ENCODE measurements around the gene LTBP2.

LTBP2 gene

DNA sequence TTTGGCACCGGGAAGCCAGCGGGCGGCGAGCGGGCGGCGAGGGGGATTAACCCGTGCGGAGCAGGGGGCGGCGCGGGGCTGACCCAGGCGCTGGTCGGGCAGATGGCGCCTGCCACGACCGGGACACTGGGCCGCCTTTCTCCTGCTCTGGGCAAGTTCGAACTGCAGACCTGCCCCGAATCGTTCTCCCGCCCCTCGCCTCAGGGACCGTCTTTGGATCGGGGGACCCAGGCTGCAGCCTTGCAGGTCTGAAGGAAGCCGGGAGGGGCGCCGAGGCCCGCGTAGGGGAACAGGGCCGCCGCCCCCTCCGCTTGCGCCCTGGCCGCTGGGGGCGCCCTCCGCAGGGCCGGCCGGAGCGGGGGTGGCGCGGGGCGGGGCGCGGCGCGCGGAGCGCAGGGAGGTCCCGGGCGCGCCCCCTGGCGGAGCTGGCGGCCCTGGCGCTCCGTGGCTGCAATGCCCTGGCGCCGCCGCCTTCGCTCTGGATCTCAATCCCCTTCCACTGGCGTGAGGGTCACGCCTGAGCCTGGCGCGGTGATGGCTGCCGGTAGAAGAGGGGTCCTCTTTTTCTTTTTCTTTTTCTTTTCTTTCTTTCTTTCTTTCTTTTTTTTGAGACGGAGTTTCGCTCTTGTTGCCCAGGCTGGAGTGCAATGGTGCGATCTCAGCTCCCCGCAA, 449 bp upstream of the LTBP2 start:
- no peak for DNase-seq (ENCODE audit: low read depth)

DNA sequence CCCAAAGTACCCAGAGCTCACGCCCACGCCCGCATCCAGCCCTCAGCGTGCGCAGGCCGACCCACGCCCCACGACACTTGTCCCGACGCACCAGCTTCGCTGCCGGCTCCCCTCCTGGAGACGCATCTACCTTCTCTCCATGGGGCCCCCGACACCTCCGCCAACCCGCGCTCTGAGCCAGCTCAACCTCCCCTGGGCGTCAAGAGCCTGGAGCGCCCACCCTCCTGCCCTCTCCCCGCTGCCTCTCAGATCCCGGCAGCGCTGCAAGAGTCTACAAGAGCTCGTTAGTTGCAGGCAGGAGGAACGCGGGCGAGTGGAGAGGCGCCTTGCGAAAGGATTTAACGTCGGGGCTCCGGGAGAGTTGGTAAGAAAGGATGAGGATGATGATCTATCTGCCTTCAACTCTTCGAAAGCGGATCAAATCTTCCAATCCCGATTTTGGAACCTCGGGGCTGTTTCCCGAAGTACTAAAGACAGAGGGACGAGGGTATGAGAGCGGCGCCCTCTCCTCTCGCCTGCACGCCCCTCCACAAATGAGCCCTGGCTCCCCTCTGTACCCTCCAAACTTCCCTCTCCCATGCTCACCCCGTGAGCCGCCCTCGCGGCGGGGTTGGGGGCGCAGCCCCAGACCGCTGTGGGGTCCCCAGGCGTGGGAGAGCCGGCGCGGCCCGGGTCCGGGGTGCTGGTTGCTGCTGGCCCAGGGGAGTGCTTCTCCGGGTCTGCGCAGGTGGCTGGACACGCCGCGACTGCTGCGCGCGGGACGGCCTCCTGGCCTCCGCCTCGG, 979 bp downstream of the LTBP2 start:
- DNase-seq (ENCODE audit: low read depth): no peak

DNA sequence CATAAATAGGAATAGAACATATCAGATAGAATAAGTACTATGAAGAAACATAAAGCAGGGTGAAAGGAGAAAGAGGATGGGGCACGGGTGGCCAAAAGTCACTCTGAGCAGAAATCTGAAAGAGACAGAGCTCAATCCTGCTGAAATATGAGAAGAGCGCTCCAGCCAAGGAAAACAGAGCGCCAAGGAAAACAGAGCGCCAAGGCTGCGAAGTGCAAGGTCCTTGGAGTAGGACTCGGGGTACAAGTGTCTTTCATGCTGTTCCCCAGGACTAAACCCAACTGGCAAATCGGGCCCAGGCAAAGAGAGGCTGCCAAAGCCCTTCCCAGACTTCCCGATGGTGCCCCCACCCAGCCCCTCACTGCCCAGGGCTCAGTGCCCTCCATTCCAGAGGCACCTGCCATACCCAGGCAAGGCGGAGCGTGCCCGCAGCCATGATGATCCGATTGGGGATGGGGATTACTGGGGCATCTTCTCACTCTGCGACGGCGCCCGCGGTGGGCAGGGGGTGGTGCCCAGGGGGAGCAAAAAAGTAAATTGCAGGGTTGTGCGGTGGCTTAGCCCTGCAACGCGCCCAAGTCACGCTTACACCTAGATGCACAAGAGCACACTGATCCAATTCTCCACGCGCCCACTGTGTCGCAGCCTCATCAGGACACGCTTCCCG, 1.7 kb downstream of the LTBP2 start:
- no peak for DNase-seq (ENCODE audit: low read depth)

DNA sequence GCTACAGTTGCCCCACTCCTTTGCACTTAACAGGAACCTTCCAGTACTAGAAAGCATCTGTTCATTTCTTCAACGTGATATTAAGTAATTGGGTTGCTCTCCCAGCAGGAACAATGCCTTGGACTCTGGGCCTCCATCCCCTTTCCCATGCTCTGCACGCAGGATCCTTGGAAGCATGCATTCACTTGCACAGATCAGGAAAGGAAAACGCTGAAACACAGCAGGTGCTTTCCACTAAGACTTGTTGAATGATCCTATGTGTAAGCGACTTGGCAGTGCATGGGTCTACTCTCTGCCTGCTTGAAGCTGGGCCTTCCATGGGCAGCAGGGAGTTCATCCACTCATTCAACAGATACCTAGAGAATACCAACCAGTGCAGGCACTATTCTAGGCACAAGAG, 2.3 kb downstream of the LTBP2 start:
- no peak for DNase-seq (ENCODE audit: low read depth)

DNA sequence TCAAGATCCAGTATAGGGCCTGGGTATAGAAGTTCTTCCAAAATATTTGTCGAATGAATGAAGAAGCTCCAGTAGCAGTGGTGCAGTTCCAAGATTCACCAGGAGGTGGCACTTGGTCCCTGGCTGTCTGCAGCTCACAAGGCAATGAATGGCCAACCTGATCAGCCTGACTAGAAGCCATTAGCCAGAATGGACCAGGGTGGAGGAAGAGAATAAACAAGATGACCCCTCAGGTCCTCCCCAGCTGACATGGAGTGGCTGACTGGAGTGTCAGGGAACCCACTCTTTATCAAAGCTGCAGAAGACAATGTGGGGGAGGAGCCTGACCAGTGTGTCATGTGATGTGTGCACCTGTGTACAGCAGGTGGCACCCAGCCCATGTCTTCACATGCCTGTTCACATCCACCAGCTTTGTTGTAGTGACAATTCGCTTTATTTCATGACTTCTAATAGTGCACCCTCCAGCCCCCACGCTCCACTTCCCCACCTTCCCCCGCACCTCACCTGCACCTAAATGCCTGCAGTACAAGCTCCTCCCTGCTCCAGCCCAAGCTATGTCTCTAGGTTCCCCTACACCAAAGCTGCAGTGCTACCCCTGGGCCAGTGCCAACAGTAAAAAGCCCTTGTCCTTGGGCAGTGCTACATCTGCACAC, 3.0 kb downstream of the LTBP2 start:
- no peak for DNase-seq (ENCODE audit: low read depth)

DNA sequence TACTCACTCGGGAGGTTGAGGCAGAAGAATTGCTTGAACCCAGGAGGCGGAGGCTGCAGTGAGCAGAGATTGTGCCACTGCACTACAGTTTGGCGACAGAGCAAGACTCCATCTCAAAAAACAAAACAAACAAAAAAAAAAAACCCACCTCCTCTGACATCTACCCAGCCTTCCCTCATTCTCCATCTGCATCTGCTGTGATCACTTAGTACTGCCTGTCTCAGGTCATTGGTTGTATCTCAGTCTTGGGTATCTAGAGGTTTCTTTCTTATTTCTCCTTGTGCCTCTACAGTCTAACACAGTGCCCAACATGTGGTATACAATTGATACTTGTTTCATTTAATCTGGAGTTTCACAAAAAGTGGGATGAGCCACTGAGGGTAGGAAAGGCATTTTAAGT, 5.3 kb downstream of the LTBP2 start:
- no peak for DNase-seq (ENCODE audit: low read depth)

DNA sequence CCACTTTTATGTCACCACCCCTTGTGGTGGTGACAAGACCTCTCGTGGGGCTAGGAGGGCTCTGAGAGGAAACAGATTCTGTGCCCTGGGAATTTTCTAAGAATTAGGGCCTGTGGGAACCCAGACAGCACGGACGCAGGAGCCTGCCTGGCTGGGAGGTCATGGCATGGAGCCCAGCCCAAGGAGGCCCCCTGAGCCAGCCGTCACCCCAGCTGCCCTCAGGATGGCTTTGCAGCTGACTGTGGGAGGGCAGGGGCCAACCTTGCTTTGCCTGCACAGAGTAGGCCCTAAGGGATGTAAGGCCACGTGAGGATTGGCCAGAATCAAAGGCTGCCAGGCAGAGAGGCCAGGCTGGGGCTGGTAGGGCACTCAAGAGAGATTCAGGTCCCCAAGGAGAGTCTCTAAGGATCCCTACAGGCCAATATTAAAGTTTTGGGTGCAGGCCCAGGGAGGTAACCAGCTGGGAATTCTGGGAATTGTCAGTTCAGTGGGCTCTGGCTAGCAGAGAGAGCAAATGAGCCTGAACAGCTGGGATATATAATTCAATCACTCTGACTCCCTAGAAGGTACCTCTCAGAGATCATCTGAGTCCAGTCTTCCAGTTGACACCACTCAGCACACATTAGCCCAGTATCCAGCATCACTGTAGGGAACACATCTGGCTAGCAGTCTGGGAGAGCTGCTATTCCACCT, 6.4 kb downstream of the LTBP2 start:
- DNase-seq (ENCODE audit: low read depth): no peak

DNA sequence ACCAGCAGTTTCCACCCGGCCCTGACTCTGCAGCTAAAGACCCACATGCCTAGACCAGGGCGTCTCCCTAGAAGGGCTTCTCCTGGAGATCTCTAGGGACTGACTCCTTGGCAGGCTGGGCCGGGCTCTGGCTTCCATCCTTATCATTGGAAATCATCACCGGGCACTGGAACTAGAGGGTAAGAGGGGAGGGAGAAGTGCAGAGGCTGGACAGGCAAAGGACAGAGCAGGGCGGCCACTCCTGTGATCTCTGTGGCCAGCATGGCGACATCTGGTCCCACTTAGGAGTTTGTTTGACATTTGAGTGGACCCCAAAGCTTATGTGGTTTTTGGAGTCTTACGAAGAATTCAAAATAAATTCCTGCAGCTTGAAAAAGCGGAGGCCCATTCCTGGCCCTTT, 7.1 kb downstream of the LTBP2 start:
- DNase-seq (ENCODE audit: low read depth): no peak

DNA sequence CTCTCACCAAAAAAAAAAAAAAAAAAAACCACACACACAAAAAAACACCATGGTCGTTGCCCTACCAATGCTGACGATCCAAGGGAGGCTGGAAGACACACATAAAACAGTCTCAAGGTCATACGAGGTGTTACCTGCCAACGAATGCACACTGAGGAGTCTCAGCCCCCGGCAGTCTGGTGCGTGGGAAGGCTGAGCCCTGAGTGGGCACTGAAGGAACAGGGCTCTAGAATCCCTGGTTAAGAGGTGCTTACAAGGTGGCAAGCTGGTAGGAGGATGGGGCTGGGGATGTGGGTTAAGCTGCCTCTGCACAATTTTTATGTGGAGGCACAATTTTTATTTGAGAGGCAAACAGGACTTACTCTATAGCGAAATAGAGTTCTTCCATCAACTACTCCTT, 7.9 kb downstream of the LTBP2 start:
- DNase-seq (ENCODE audit: low read depth): no peak

DNA sequence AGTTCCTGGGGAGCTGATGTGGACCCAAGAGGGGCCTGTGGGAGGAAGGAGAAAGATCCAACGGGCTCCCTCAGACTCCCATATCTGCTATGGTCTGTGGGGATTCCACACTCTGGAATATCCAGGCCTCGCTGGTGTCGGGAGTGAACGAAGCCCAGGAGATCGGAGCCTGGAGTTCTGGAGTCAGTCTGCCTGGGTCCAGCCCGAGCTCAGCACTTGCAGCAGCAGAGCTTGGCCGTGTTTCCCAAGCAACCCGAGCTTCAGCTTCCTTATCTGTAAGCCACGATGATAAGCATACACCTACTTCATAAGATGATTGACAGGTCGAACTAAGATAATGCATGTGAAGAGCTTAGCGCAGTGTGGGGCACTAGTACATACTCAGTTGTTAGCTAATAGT, 10.1 kb downstream of the LTBP2 start:
- no peak for DNase-seq (ENCODE audit: low read depth)

DNA sequence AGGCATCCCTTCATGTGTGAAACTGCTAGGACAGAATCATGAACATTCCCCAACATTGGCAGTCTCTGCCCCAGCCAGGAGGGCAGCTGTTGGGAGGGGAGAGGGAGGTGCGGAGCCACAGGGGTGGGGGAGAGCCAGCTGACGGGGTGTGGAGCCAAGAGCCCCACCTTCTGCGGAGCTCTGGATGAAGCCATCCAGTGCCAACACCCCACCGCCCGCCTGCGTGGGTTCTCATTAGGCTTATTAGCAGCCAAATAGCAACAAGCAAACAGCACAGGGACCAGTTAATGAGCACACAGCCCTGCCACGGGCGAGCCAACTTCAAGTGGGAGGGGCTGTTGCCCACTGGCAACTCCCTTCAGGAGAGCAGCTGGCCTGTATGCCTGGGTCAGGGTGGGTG, 12.1 kb downstream of the LTBP2 start:
- DNase-seq (ENCODE audit: low read depth): no peak

DNA sequence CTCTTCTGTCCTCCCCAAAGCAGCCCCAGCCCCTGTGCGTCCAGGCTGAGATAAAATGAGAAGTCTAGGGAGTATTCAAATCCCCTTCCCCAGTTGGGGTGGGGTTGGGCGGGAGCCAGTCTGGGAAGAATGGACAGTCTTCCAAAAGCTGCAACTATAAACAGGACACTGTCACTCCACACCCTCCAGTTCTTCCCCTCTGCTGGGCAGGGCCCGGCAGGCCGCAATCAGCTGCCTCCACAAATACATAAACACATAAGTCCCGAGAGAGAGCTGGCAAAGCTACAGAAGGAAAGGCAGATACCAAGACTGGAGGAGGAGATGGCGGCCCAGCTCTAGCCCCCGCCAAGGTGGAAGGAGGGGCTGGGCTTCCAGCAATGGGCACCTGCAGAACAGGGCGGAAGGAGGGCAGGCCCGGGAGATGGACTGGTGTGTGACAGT, 12.7 kb downstream of the LTBP2 start:
- DNase-seq (ENCODE audit: low read depth): no peak

DNA sequence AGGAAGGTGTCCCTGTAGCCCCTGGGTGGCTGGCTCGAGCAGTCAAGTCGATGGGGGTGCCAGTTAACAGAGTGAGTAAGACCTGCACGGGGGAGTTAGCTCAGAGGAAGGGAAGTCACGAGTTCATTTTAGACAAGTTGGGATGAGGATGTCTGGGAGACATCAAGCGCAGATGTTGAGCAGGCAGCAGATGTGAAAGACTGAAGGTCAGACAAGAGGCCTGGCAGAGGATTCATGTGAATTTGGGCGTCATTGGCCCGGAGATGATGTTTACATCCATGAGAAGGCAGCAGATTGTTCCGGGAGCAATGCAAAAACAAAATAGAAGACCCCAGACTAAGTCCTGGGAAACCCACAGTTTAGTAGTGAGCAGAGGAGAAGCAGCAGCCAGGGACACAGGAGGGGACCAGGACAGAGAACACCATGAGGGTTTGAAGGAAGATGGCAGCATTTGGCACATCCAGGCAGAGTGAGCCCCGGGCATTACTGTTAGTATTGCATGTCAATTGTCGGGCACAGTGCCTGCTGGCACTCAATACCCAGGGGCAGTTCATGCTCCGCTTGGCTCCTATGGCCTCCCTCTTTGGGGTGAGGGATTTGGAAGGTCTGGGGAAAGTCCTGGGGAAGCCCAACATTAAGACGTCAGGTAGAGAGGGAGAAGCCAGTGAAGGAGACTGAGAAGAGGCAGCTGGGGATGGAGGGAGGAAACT, 15.1 kb downstream of the LTBP2 start:
- no peak for DNase-seq (ENCODE audit: low read depth)

DNA sequence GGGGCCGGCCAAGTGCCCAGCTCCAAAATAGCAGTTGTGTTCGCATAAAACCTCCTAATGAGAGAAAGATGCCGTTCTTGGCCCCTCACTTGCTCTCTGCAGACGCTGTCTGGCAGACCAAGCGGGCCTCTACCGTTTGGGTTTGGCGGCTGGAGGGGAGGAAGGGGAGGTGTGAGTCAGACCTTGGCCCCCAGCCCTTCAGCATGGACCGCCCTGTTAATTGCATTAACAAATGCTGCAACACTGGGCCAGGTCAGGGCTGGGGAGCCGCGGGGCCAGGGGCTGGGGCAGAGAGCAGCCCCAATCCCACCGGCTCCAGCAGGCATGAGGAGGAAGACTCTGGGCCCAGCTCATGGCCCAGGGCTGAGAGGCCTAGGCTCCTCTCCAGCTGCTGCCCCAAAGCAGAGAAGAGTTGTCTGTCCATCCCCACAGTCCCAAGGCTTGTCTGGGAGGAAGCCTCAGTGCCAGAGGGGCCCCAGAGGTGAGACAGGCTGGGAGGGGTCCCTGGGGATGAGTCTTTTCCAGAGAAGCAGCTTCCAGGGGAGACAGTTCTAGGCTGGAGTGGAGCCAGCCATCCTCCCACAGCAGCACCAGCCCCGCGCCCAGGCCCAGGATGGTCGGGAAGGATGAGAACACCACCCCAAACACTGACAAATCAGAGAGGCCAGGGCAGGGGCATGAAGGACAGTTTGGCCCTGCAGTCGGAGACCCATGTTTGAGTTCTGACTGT, 16.9 kb downstream of the LTBP2 start:
- no peak for DNase-seq (ENCODE audit: low read depth)

DNA sequence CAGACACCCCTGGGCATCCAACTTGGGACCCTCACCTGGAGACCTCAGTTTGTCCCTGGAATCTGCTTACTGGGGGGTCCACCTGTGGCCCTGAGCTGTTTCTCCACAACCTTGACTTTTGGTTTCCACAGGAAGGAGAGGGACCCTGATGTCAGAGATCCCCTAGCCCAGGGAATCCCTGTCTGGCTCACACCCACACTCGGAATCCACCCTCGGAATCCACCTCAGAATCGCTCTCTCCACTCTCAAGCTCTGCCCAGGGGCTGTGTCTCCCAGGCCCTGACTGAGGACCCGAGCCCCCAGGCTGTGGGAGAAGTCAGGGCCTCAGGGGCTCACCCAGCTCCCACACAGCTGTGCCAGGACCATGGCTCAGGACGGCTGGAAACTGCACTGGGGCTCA, 17.4 kb downstream of the LTBP2 start:
- DNase-seq (ENCODE audit: low read depth): no peak

DNA sequence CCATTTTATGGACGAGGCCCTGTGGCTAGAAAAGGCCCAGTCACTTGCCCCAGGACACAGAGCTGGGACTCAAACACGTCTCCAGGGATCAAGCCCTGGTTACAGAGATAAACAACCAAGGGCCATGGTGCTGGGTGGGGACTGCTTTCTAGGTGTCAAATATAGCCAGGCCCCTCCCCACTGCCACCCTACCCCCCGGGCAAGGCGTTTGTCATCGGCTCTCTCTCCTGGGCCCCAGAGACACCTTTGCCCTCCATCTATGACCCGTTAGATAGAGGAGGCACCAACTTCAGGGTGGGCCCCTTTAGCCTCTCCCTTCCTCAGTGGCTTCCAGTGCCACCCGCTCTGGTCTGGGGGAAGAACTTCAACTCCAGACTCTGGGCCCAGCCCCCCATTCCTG, 18.0 kb downstream of the LTBP2 start:
- no peak for DNase-seq (ENCODE audit: low read depth)

DNA sequence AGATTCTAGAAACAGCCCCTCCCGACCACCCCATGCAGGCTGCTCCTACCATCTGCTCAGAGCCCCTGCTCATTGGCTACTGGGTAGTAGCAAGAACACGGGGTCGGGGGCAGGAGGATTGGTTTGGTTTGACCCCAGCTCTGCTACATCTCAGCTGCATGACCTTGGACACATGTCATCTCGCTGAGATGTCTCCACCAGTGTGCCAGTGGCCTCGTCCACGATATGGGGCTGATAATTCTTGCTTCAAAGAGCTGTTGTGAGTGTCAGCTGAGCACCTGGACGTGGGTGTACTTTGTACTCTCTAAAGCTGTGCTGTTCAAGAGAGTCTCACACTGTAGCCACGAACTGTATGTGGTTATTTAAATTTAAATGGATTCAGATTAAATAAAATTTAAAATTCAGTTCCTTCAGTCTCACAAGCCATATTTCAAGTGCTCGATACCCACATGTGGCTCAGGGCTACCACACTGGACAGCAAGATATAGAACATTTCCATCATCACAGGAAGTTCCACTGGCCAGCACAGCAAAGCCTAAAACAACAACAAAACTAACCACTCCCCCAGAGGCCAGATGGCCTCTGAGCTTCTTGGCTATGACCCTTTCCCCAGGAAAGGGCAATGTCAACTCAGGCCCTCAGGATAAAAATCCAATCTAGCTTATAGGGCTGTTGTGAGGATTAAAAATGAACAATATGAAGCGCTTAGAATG, 18.6 kb downstream of the LTBP2 start:
- DNase-seq (ENCODE audit: low read depth): no peak

DNA sequence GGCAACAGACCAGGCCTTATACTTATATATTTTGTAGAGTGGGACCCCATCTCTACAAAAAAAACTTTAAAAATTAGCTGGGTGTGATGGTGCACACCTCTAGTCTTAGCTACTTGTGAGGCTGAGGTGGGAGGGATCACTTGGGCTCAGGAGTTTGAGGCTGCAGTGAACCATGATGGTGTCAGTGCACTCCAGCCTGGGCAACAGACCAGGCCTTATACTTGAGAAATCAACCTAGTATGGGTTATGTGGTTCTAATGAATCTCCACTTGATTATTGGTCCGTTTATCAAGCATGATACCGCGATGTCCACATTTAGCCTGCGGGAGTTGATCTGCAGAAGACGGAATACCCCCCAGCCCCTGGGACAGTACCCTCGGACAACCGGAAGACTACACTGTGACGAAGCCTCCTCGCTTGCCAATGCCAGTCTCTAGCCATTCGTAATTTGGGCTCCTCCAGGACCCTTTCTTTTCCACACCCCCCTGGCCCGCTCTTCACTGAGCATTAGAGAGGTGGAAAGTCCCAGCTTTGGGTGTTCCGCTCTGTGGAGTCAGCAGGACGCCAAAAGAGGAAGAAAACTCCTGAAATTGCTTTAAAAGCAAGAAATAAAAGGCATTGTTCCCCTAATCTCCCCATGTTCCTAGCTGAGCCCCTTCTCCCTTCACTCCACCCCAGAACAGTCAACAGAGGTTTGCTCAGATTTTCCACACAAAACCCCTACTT, 19.4 kb downstream of the LTBP2 start:
- DNase-seq (ENCODE audit: low read depth): no peak

DNA sequence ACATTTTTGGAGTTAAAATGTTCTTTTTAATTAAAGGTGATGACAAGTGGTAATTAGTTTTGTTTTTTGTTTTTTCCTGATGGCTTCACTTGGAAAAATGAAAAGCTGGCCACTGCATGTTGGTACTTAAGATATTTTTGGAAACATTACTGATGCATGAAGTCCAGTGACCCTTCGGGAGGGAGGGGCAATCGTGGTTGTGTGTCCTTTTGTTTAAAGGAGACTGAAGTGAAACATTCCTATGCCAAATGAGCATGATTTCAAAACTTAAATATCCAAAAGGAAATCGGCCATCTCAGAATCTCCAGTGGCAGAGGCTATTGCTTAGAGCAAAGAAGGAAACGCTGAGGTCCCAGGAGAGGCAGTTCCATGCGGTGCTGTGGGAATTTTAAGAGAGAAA, 20.1 kb downstream of the LTBP2 start:
- no peak for DNase-seq (ENCODE audit: low read depth)

DNA sequence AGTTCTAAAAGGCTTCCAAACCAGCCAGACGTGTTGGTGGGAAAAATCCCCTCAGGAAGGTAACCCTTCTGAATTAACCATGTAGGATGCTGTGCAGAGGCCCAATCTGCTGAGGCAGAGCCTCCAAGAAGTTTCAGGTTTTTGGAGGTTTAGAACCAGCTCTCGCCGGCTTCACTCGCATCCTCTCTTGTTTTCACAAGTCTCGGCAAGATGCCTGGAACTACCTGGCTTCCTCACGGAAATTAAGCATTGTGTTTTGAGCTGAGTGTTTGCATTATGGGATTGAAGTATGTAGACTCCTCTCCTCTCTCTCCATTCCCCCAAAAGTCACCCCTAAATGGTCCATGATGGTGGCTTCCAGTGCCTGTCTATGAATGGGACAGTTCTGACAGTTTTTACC, 20.6 kb downstream of the LTBP2 start:
- no peak for DNase-seq (ENCODE audit: low read depth)
